ENCODE data around the gene EVI5L. TPM values are rescaled to one million over a fixed set of nuclear protein-coding genes. Genes with fewer than 3 reads are reported as not detected.
"Not testable (repeated sequence)": the region's sequence is repeated elsewhere in the genome, so short reads cannot be mapped to it uniquely, and the experiment has no call there.

Gene EVI5L
- total RNA-seq, 2 experiments from 2014 or later, result 8.0 to 9.3 TPM

GRCh38 chr19:7879836-7880235 lies 49.8 kb downstream of the EVI5L start:
- Mint-ChIP-seq H3K36me3 (ENCODE audit: low read depth) (no peaks in the 10 kb centered on the region), H3K4me3 (no peak overlapping the region), H3K9me3 (ENCODE audit: insufficient read depth) (no peaks in the 10 kb centered on the region), H3K4me1 (ENCODE audit: low read depth) (peaks cover 3% of the 10 kb centered on the region), H3K27ac (no peak overlapping the region), H3K27me3 (ENCODE audit: low read depth) (peaks cover 3% of the 10 kb centered on the region)
- ChIA-PET POLR2A (interaction anchor here (1.0 kb wide), 1 partner anchor 8 kb away, joined by 3 read pairs; no protein-coding TSS in a partner anchor), CTCF (interaction anchor here (1.6 kb wide), 1 partner anchor 11 kb away, joined by 12 read pairs; no protein-coding TSS in a partner anchor)
- DNase-seq (no peak), ATAC-seq (no peak)

DNA sequence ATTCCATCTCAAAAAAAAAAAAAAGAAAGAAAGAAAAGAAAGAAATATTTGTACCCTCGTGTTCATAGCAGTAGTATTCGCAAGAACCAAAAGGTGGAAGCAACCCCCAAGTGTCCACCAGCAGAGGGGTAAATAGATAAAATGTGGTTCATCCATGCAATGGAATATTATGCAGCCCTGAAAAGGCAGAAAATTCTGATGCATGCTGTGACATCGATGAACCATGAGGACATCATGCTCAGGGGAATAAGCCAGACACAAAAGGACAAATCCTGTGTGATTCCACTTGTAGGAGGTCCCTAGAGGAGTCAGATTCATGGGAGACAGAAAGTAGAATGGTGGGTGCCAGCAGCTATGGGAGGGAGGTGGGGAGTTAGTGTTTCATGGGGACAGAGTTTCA lies 51.9 kb downstream of the EVI5L start:
- H3K27ac Mint-ChIP-seq, result no peak overlapping the region
- H3K27me3 Mint-ChIP-seq (ENCODE audit: low read depth), result peaks cover 3% of the 10 kb centered on the region
- no peak for ATAC-seq
- H3K36me3 Mint-ChIP-seq (ENCODE audit: low read depth), result no peaks in the 10 kb centered on the region
- H3K4me1 Mint-ChIP-seq (ENCODE audit: low read depth), result no peaks in the 10 kb centered on the region
- ChIA-PET CTCF (interaction anchor here (1.1 to 1.3 kb wide), 2 partner anchors 13 to 201 kb away, joined by 4 to 5 read pairs; partner anchors contain the start of gene TRAPPC5), POLR2A (no interaction called here)
- H3K9me3 Mint-ChIP-seq (ENCODE audit: insufficient read depth), result no peaks in the 10 kb centered on the region
- no peak for DNase-seq
- no peak overlapping the region for H3K4me3 Mint-ChIP-seq

GRCh38 chr19:7883105-7883504 lies 53.1 kb downstream of the EVI5L start:
- no peaks in the 10 kb centered on the region for H3K36me3 Mint-ChIP-seq (ENCODE audit: low read depth)
- no peak for ATAC-seq
- peaks cover 5% of the 10 kb centered on the region for H3K27me3 Mint-ChIP-seq (ENCODE audit: low read depth)
- H3K4me1 Mint-ChIP-seq (ENCODE audit: low read depth), result no peaks in the 10 kb centered on the region
- CTCF ChIA-PET, result interaction anchor here (1.1 to 1.8 kb wide), 3 partner anchors 14 to 231 kb away, joined by 3 to 14 read pairs (median 3); no protein-coding TSS in a partner anchor
- POLR2A ChIA-PET, result no interaction called here
- no peak overlapping the region for H3K4me3 Mint-ChIP-seq
- DNase-seq, result no peak
- H3K9me3 Mint-ChIP-seq (ENCODE audit: insufficient read depth), result no peaks in the 10 kb centered on the region
- no peak overlapping the region for H3K27ac Mint-ChIP-seq

GRCh38 chr19:7883796-7884570 lies 54.0 kb downstream of the EVI5L start:
- Mint-ChIP-seq H3K9me3 (ENCODE audit: insufficient read depth) (no peaks in the 10 kb centered on the region), H3K36me3 (ENCODE audit: low read depth) (no peaks in the 10 kb centered on the region), H3K27me3 (ENCODE audit: low read depth) (peaks cover 9% of the 10 kb centered on the region), H3K27ac (no peak overlapping the region), H3K4me1 (ENCODE audit: low read depth) (no peaks in the 10 kb centered on the region), H3K4me3 (no peak overlapping the region)
- POLR2A ChIA-PET, result no interaction called here
- ATAC-seq (no peak), DNase-seq (no peak)
- CTCF ChIA-PET, result interaction anchor here (1.1 to 1.8 kb wide), 3 partner anchors 15 to 232 kb away, joined by 3 to 14 read pairs (median 3); no protein-coding TSS in a partner anchor

- ATAC-seq, result no peak
- ChIA-PET POLR2A (no interaction called here), CTCF (interaction anchor here (1.4 to 1.9 kb wide), 3 partner anchors 17 to 318 kb away, joined by 3 to 6 read pairs (median 4); no protein-coding TSS in a partner anchor)
- no peak for DNase-seq
- H3K27me3 Mint-ChIP-seq (ENCODE audit: low read depth), result peaks cover 14% of the 10 kb centered on the region
- no peaks in the 10 kb centered on the region for H3K4me1 Mint-ChIP-seq (ENCODE audit: low read depth)
- no peaks in the 10 kb centered on the region for H3K36me3 Mint-ChIP-seq (ENCODE audit: low read depth)
- no peak overlapping the region for H3K4me3 Mint-ChIP-seq
- H3K27ac Mint-ChIP-seq, result no peak overlapping the region
- no peaks in the 10 kb centered on the region for H3K9me3 Mint-ChIP-seq (ENCODE audit: insufficient read depth)
Observed at GRCh38 chr19:7885818-7886217, 55.8 kb downstream of the EVI5L start.

- Mint-ChIP-seq H3K27ac (no peak overlapping the region), H3K9me3 (ENCODE audit: insufficient read depth) (no peaks in the 10 kb centered on the region), H3K4me3 (no peak overlapping the region), H3K27me3 (ENCODE audit: low read depth) (peaks cover 16% of the 10 kb centered on the region), H3K4me1 (ENCODE audit: low read depth) (no peaks in the 10 kb centered on the region), H3K36me3 (ENCODE audit: low read depth) (no peaks in the 10 kb centered on the region)
- ChIA-PET POLR2A (interaction anchor here (0.7 kb wide), 1 partner anchor 8 kb away, joined by 3 read pairs; no protein-coding TSS in a partner anchor), CTCF (interaction anchor here (1.3 to 3.1 kb wide), 3 partner anchors 16 to 319 kb away, joined by 3 to 17 read pairs (median 4); partner anchors contain the start of gene MAP2K7)
- ATAC-seq, result no peak
- DNase-seq, result no peak
Observed at GRCh38 chr19:7887408-7888144, 57.6 kb downstream of the EVI5L start.

DNA sequence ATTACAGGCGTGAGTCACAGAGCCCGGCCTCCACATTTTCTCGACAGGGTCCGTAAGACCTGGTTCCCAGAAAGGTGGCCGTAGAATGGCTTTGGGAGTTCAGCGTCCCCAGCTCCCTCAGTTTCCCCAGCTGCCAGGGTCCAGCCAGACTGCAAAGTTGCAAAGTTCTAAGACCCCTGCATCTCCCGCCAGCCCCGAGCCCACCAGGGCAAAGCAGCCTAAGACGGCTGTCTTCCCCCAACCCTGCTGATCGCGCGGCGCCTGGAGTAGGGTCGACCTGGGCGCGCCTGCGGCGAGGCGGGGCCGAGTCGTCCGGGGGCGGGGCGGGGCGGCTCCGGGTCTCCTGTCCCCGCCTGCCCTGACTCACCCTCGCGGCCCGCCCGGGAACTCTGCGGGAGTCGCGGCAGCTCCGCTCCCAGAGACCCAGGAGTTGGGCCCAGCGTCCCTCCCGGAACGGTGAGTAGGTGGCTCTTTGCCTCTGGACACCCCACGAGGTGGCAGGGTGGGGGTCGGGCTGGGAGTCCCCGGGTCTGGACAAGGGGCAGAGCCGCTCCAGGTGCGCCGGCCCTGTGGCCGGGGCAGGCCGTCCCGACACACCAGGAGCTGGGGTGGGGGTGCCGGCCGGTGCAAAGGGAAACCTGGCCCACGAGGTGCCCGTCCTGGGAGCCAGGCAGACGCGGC lies 58.3 kb downstream of the EVI5L start, which contains the start of gene LRRC8E:
TSS of gene LRRC8E (plus strand) at position 366 of the 681 bp plus-strand sequence. CDS start 7,094 bp downstream, outside the sequence.
- Mint-ChIP-seq H3K27me3 (ENCODE audit: low read depth) (peaks cover 16% of the 10 kb centered on the region), H3K4me3 (no peak within 1 kb of the TSS), H3K36me3 (ENCODE audit: low read depth) (no peaks in the 10 kb centered on the region), H3K4me1 (ENCODE audit: low read depth) (no peaks in the 10 kb centered on the region), H3K9me3 (ENCODE audit: insufficient read depth) (no peaks in the 10 kb centered on the region), H3K27ac (no peak within 1 kb of the TSS)
- ATAC-seq (peak; percentile 80), DNase-seq (no peak)
- POLR2A ChIA-PET, result no interaction called here
- CTCF ChIA-PET, result interaction anchor here (1.3 to 3.1 kb wide), 2 partner anchors 15 to 19 kb away, joined by 3 to 17 read pairs; partner anchors contain the start of gene MAP2K7

DNA sequence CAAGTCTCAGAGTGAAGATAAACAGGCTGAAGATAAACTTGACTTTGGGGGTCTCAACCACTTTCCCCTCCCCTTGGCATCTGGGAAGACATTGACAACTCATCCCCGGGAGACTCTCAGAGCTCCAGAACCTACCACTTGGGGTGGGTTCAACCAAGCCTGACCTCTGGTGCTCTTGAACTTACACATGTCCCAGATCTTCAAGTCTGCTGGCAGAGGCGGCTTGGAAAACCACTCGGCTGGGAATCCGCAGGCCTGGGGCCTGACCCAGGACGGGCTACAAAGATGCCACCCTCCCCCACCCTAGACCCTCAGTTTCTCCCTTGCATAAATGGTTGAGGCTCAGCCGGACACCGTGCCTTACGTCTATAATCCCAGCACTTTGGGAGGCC lies 58.8 kb downstream of the EVI5L start:
- ChIA-PET CTCF (interaction anchor here (3.1 kb wide), 1 partner anchor 20 kb away, joined by 17 read pairs; no protein-coding TSS in a partner anchor), POLR2A (no interaction called here)
- Mint-ChIP-seq H3K4me1 (ENCODE audit: low read depth) (peaks cover 2% of the 10 kb centered on the region), H3K27me3 (ENCODE audit: low read depth) (peaks cover 16% of the 10 kb centered on the region), H3K4me3 (no peak overlapping the region), H3K27ac (no peak overlapping the region), H3K9me3 (ENCODE audit: insufficient read depth) (no peaks in the 10 kb centered on the region), H3K36me3 (ENCODE audit: low read depth) (no peaks in the 10 kb centered on the region)
- ATAC-seq, result no peak
- no peak for DNase-seq

DNA sequence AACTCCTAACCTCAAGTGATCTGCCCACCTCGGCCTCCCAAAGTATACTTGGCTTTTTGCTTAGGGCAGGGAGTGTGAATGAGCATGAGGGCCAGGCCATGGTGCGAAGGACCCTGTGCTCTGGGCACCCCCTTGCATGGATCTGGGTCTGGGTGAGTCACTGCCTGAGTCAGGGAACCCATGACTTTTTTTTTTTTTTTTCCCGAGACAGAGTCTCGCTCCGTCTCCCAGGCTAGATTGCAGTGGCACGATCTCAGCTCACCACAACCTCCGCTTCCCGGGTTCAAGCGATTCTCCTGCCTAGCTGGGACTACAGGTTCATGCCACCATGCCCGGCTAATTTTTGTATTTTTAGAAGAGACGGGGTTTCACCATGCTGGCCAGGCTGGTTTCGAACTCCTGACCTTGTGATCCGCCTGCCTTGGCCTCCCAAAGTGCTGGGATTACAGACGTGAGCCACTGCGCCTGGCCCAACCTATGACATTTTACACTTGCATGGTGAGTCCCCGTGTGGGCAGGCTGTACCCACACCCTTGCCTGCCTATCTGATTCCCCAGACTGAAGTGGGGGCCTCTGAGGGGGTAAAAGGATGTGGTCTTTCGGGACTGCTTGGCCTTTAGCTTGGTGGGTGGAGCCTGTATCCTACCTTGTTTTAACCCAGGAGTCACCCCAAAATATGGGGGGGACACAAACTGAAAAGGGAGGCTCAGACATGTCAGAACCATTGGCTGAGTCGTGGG lies 63.5 kb downstream of the EVI5L start:
- ATAC-seq; H3K9me3 Mint-ChIP-seq (ENCODE audit: insufficient read depth); DNase-seq; POLR2A ChIA-PET; H3K4me1 Mint-ChIP-seq (ENCODE audit: low read depth); H3K4me3 Mint-ChIP-seq; H3K27ac Mint-ChIP-seq; H3K36me3 Mint-ChIP-seq (ENCODE audit: low read depth): not testable (repeated sequence)
- CTCF ChIA-PET, result interaction anchor here (0.7 to 1.5 kb wide), 2 partner anchors 24 to 27 kb away, joined by 3 to 7 read pairs; no protein-coding TSS in a partner anchor
- peaks cover 11% of the 10 kb centered on the region for H3K27me3 Mint-ChIP-seq (ENCODE audit: low read depth)

GRCh38 chr19:7894612-7895309 lies 64.7 kb downstream of the EVI5L start:
- Mint-ChIP-seq H3K9me3 (ENCODE audit: insufficient read depth) (no peaks in the 10 kb centered on the region), H3K27ac (no peak overlapping the region), H3K36me3 (ENCODE audit: low read depth) (no peaks in the 10 kb centered on the region), H3K4me3 (no peak overlapping the region), H3K4me1 (ENCODE audit: low read depth) (peaks cover 6% of the 10 kb centered on the region), H3K27me3 (ENCODE audit: low read depth) (peaks cover 6% of the 10 kb centered on the region)
- ATAC-seq, result no peak
- ChIA-PET CTCF (interaction anchor here (0.6 to 1.5 kb wide), 3 partner anchors 26 to 1028 kb away, joined by 3 to 7 read pairs (median 3); no protein-coding TSS in a partner anchor), POLR2A (no interaction called here)
- DNase-seq, result no peak

All from activated CD8-positive, alpha-beta T cell treated with anti-CD3 and anti-CD28 coated beads, Interleukin-2, amount 10 ng/mL, durations not matched to agents 7 days and 5 days (primary cell).